ENCODE measurements around the gene HOMER2.

HOMER2 gene

DNA sequence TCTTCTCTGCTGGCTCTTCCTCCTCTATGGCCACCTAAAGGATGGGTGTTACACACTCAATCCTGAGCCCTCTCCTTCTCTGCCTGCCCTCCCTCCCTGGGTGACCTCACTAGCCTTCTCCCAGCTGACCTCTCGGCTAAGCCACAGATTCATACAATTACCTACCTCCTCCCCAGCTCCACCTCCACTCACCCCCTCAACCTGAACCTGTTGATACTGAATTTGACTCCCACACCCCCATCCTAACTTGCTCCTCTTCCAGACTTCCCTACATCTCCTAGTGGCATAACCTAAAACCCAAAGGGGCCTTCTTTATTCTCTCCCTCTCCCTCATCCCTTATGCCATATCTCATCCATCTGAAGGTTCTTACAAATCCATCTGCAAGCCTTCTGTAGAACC is 17.1 kb downstream of the HOMER2 start:
- DNase-seq (ENCODE audit: extremely low read depth, low read depth), result no peak
- no peak overlapping the region for H3K4me3 ChIP-seq (replicated peaks; ENCODE audit: low read depth, low read length)
- TF ChIP-seq, protein P1, sequence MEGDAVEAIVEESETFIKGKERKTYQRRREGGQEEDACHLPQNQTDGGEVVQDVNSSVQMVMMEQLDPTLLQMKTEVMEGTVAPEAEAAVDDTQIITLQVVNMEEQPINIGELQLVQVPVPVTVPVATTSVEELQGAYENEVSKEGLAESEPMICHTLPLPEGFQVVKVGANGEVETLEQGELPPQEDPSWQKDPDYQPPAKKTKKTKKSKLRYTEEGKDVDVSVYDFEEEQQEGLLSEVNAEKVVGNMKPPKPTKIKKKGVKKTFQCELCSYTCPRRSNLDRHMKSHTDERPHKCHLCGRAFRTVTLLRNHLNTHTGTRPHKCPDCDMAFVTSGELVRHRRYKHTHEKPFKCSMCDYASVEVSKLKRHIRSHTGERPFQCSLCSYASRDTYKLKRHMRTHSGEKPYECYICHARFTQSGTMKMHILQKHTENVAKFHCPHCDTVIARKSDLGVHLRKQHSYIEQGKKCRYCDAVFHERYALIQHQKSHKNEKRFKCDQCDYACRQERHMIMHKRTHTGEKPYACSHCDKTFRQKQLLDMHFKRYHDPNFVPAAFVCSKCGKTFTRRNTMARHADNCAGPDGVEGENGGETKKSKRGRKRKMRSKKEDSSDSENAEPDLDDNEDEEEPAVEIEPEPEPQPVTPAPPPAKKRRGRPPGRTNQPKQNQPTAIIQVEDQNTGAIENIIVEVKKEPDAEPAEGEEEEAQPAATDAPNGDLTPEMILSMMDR (IDR thresholded peaks at IDR 0.05; ENCODE audit: low read depth, low read length, missing control alignments), result no peak

GRCh38 chr15:82934100-82934880 is 18.2 kb downstream of the HOMER2 start:
- no peak for DNase-seq (ENCODE audit: extremely low read depth, low read depth)
- TF ChIP-seq, protein P1 (IDR thresholded peaks at IDR 0.05; ENCODE audit: low read depth, low read length, missing control alignments), result no peak
- H3K4me3 ChIP-seq (replicated peaks; ENCODE audit: low read depth, low read length), result no peak overlapping the region

DNA sequence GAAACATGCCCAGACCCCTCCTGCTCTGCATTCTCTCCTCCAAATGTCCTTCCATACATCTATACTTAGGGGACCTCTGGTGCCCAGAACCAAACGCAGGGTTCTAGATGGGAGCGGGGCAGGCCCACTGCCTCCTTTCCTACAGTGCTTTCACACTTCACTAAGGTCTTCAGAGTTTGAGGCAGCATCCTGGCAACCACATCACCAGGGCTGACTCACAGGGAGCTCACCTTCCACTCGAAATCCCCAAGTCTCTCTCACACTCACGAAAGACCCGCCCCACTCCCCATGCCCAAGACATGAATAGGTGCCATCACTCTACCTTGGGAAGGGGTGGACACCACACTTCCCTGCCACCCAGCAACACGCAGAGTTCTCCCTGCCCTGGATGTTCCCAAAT is 18.9 kb downstream of the HOMER2 start:
- TF ChIP-seq, protein P1 (IDR thresholded peaks at IDR 0.05; ENCODE audit: low read depth, low read length, missing control alignments), result no peak
- DNase-seq (ENCODE audit: extremely low read depth, low read depth), result no peak

DNA sequence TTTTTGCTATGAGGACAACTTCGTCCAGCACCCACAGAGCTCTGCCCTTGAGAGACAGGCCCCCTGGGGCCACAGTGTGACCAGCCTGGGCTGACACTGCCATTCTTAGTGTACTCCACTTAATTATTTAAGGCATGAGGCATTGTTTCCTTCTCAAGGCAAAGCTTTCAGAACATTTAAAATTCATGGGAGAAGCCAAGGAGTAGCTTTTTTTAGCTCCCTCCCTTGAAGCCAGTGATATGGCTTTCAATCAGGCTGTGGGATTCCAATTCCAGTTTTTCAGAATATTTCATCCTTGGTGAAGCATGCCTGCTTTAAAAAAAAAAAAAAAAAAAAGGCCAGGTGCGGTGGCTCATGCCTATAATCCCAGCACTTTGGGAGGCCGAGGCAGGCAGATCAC is 21.3 kb downstream of the HOMER2 start:
- TF ChIP-seq, protein P1 (IDR thresholded peaks at IDR 0.05; ENCODE audit: low read depth, low read length, missing control alignments), result no peak
- no peak for DNase-seq (ENCODE audit: extremely low read depth, low read depth)
- no peak overlapping the region for H3K4me3 ChIP-seq (replicated peaks; ENCODE audit: low read depth, low read length)

More for the DNA sequence above, 18.9 kb downstream of the HOMER2 start:
- no peak overlapping the region for H3K4me3 ChIP-seq (replicated peaks; ENCODE audit: low read depth, low read length)

GRCh38 chr15:82930461-82930860 is 22.1 kb downstream of the HOMER2 start:
- no peak overlapping the region for H3K4me3 ChIP-seq (replicated peaks; ENCODE audit: low read depth, low read length)
- TF ChIP-seq, protein P1 (IDR thresholded peaks at IDR 0.05; ENCODE audit: low read depth, low read length, missing control alignments), result no peak
- no peak for DNase-seq (ENCODE audit: extremely low read depth, low read depth)

- no peak for DNase-seq (ENCODE audit: extremely low read depth, low read depth)
- H3K4me3 ChIP-seq (replicated peaks; ENCODE audit: low read depth, low read length), result no peak overlapping the region
Observed at GRCh38 chr15:82928711-82929110, 23.8 kb downstream of the HOMER2 start.

More at GRCh38 chr15:82928711-82929110, 23.8 kb downstream of the HOMER2 start:
- TF ChIP-seq, protein P1 (IDR thresholded peaks at IDR 0.05; ENCODE audit: low read depth, low read length, missing control alignments), result no peak

All from HFF-Myc (cell line).